ENCODE data around the gene GRIP2. TPM values are rescaled to one million over a fixed set of nuclear protein-coding genes. Genes with fewer than 3 reads are reported as not detected.

The GRIP2 gene
- total and polyA plus RNA-seq, 2 experiments from 2014 or later: 0.73 to 2.4 TPM

- 66% methylated on average over 11 of the region's 11 CpGs for WGBS (ENCODE audit: low lambda C conversion rate, missing lambda C conversion rate)
- no peaks in the 10 kb centered on the region for H3K9me3 ChIP-seq (ENCODE audit: low read depth)
- H3K27ac ChIP-seq: no peak overlapping the region
- H3K36me3 ChIP-seq (replicated peaks; ENCODE audit: insufficient read depth, low read depth): no peaks in the 10 kb centered on the region
- no peak for TF ChIP-seq EZH2 (IDR thresholded peaks at IDR 0.05; ENCODE audit: borderline replicate concordance)
- H3K4me3 ChIP-seq: no peak overlapping the region
- H3K4me2 ChIP-seq: no peak overlapping the region
- H2AFZ ChIP-seq: no peak overlapping the region
- H3K79me2 ChIP-seq: no peaks in the 10 kb centered on the region
- no peaks in the 10 kb centered on the region for H3K4me1 ChIP-seq (ENCODE audit: insufficient read depth)
- no peak for DNase-seq (ENCODE audit: low spot score)
- no peaks in the 10 kb centered on the region for H3K27me3 ChIP-seq
- no peaks in the 10 kb centered on the region for H4K20me1 ChIP-seq (ENCODE audit: insufficient read depth, poor library complexity, severe bottlenecking)
- no peaks in the 10 kb centered on the region for H3K9me2 ChIP-seq (replicated peaks; ENCODE audit: insufficient read depth)
Observed at GRCh38 chr3:14458434-14459275, 81.5 kb downstream of the GRIP2 start.

GRCh38 chr3:14457999-14458398 is 82.1 kb downstream of the GRIP2 start:
- Histone ChIP-seq H3K79me2 (no peaks in the 10 kb centered on the region), H3K4me1 (ENCODE audit: insufficient read depth) (peaks cover 5% of the 10 kb centered on the region), H3K27ac (no peak overlapping the region), H4K20me1 (ENCODE audit: insufficient read depth, poor library complexity, severe bottlenecking) (no peaks in the 10 kb centered on the region), H3K4me2 (no peak overlapping the region), H3K9me2 (replicated peaks; ENCODE audit: insufficient read depth) (no peaks in the 10 kb centered on the region), H2AFZ (no peak overlapping the region), H3K27me3 (no peaks in the 10 kb centered on the region), H3K4me3 (no peak overlapping the region), H3K9me3 (ENCODE audit: low read depth) (no peaks in the 10 kb centered on the region), H3K36me3 (replicated peaks; ENCODE audit: insufficient read depth, low read depth) (no peaks in the 10 kb centered on the region)
- no peak for DNase-seq (ENCODE audit: low spot score)
- whole genome bisulfite sequencing (ENCODE audit: low lambda C conversion rate, missing lambda C conversion rate): 67% methylated on average over 9 of the region's 9 CpGs
- TF ChIP-seq EZH2 (IDR thresholded peaks at IDR 0.05; ENCODE audit: borderline replicate concordance) (no peak), CTCF (IDR thresholded peaks at IDR 0.05; ENCODE audit: poor library complexity) (no peak), EZH2phosphoT487 (IDR thresholded peaks at IDR 0.05; ENCODE audit: low read depth, severe bottlenecking, unreplicated experiment) (no peak)

- H3K4me1 ChIP-seq (ENCODE audit: insufficient read depth): peaks cover 8% of the 10 kb centered on the region
- no peaks in the 10 kb centered on the region for H3K79me2 ChIP-seq
- H3K27ac ChIP-seq: no peak overlapping the region
- H3K9me2 ChIP-seq (replicated peaks; ENCODE audit: insufficient read depth): no peaks in the 10 kb centered on the region
- H2AFZ ChIP-seq: no peak overlapping the region
- no peak overlapping the region for H3K4me3 ChIP-seq
- H4K20me1 ChIP-seq (ENCODE audit: insufficient read depth, poor library complexity, severe bottlenecking): no peaks in the 10 kb centered on the region
- H3K36me3 ChIP-seq (replicated peaks; ENCODE audit: insufficient read depth, low read depth): no peaks in the 10 kb centered on the region
- H3K4me2 ChIP-seq: no peak overlapping the region
- 98% methylated on average over 5 of the region's 5 CpGs for WGBS (ENCODE audit: low lambda C conversion rate, missing lambda C conversion rate)
- H3K9me3 ChIP-seq (ENCODE audit: low read depth): no peaks in the 10 kb centered on the region
- DNase-seq (ENCODE audit: low spot score): no peak
- H3K27me3 ChIP-seq: no peaks in the 10 kb centered on the region
- TF ChIP-seq EZH2 (IDR thresholded peaks at IDR 0.05; ENCODE audit: borderline replicate concordance): no peak
- TF ChIP-seq CTCF (IDR thresholded peaks at IDR 0.05; ENCODE audit: poor library complexity): no peak
- TF ChIP-seq EZH2phosphoT487 (IDR thresholded peaks at IDR 0.05; ENCODE audit: low read depth, severe bottlenecking, unreplicated experiment): no peak
Observed at GRCh38 chr3:14457481-14457880, 82.7 kb downstream of the GRIP2 start.

- H3K27me3 ChIP-seq: no peaks in the 10 kb centered on the region
- H3K4me1 ChIP-seq (ENCODE audit: insufficient read depth): peaks cover 15% of the 10 kb centered on the region
- no peaks in the 10 kb centered on the region for H3K9me2 ChIP-seq (replicated peaks; ENCODE audit: insufficient read depth)
- no peak overlapping the region for H3K4me3 ChIP-seq
- no peaks in the 10 kb centered on the region for H4K20me1 ChIP-seq (ENCODE audit: insufficient read depth, poor library complexity, severe bottlenecking)
- no peaks in the 10 kb centered on the region for H3K9me3 ChIP-seq (ENCODE audit: low read depth)
- TF ChIP-seq EZH2 (IDR thresholded peaks at IDR 0.05; ENCODE audit: borderline replicate concordance): no peak
- no peak for TF ChIP-seq CTCF (IDR thresholded peaks at IDR 0.05; ENCODE audit: poor library complexity)
- no peak for TF ChIP-seq EZH2phosphoT487 (IDR thresholded peaks at IDR 0.05; ENCODE audit: low read depth, severe bottlenecking, unreplicated experiment)
- no peak overlapping the region for H3K4me2 ChIP-seq
- no peak overlapping the region for H3K27ac ChIP-seq
- no peak for DNase-seq (ENCODE audit: low spot score)
- no peaks in the 10 kb centered on the region for H3K79me2 ChIP-seq
- no peaks in the 10 kb centered on the region for H3K36me3 ChIP-seq (replicated peaks; ENCODE audit: insufficient read depth, low read depth)
- no peak overlapping the region for H2AFZ ChIP-seq
- 94% methylated on average over 8 of the region's 8 CpGs for WGBS (ENCODE audit: low lambda C conversion rate, missing lambda C conversion rate)
Observed at GRCh38 chr3:14456794-14457193, 83.3 kb downstream of the GRIP2 start.

All from hepatocyte (in vitro differentiated cells).